ENCODE data around the gene AP1S1.

AP1S1 gene

DNA sequence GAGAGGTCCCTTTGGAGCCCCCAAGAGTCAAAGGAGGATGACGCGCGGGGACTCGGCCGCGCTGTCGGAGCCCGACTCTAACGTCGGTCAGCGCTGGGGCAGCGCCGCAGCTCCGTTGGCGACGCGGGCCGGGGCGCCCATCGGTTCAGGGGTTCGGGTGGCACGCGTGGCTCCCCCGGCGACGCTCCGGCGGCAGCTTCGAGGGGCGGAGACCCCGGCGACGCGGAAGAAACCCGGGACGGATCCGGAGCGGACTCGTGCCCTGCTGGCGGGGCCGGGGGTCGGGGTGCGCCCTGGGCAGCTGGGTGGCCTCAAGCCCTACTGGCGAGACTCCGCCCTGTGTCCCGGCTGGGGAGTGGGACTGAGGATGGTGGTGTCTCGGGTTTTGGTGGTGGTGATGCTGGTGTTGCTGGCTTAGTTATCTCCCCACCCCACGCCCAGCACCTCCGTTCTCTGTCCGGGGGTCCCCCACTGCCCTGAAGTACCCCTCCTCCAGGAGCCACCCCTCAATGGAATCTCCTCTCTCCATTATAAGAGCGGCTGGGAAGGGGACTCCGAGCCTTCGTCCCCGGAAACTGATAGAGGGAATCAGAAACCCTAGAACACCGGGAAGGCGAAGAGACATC lies 26.0 kb downstream of the AP1S1 start, which contains the start of gene NAT16:
Gene NAT16 (minus strand): TSS at position 164 of the 626 bp plus-strand sequence. CDS start 5,486 bp downstream, outside the sequence.
- Histone ChIP-seq H3K9me3 (ENCODE audit: control extremely low read depth in 1 of 5, control insufficient read depth in 4 of 5, insufficient read depth in 2 of 5, low read depth in 1 of 5, low read length in 4 of 5) (no peaks in the 10 kb centered on the region), H3K4me3 (ENCODE audit: control insufficient read depth in 1 of 7, extremely low read depth in 1 of 7, insufficient read depth in 4 of 7, low read depth in 2 of 7, low read length in 6 of 7) (peak within 1 kb of the TSS in 1 of 7 experiments; percentile 36), H3K4me1 (ENCODE audit: control extremely low read depth in 1 of 4, control insufficient read depth in 4 of 4, insufficient read depth in 4 of 4, low read length in 3 of 4) (peaks cover 0 to 13% (median 4%) of the 10 kb centered on the region in 4 experiments), H3K27me3 (replicated peaks in 2 of 5; ENCODE audit: control insufficient read depth in 4 of 5, insufficient read depth in 5 of 5, low read length in 4 of 5) (peaks cover 22 to 82% (median 35%) of the 10 kb centered on the region in 5 experiments), H3K36me3 (ENCODE audit: control insufficient read depth in 4 of 4, insufficient read depth in 4 of 4, low read length in 3 of 4) (no peaks in the 10 kb centered on the region), H3K27ac (ENCODE audit: insufficient read depth in 1 of 2, low read depth in 1 of 2, low read length in 2 of 2, poor library complexity in 1 of 2, severe bottlenecking in 2 of 2) (no peak within 1 kb of the TSS)
- DNase-seq, result peak in 1 of 3 donors; percentile 36
- ChIA-PET CTCF (interaction anchor here (2.1 kb wide), 1 partner anchor 12 kb away, joined by 7 read pairs; no protein-coding TSS in a partner anchor), POLR2A (no interaction called here)
- 3% methylated on average over 40 of the region's 56 CpGs for WGBS (ENCODE audit: insufficient coverage)

GRCh38 chr7:101185258-101185839 lies 31.1 kb downstream of the AP1S1 start:
- Histone ChIP-seq H3K9me3 (ENCODE audit: control extremely low read depth in 1 of 5, control insufficient read depth in 4 of 5, insufficient read depth in 2 of 5, low read depth in 1 of 5, low read length in 4 of 5) (no peaks in the 10 kb centered on the region), H3K27ac (ENCODE audit: insufficient read depth in 1 of 2, low read depth in 1 of 2, low read length in 2 of 2, poor library complexity in 1 of 2, severe bottlenecking in 2 of 2) (no peak overlapping the region), H3K4me3 (ENCODE audit: control insufficient read depth in 1 of 7, extremely low read depth in 1 of 7, insufficient read depth in 4 of 7, low read depth in 2 of 7, low read length in 6 of 7) (no peak overlapping the region), H3K4me1 (ENCODE audit: control extremely low read depth in 1 of 4, control insufficient read depth in 4 of 4, insufficient read depth in 4 of 4, low read length in 3 of 4) (peaks cover 0 to under 1% (median 0%) of the 10 kb centered on the region in 4 experiments), H3K27me3 (replicated peaks in 2 of 5; ENCODE audit: control insufficient read depth in 4 of 5, insufficient read depth in 5 of 5, low read length in 4 of 5) (peaks cover 8 to 34% (median 12%) of the 10 kb centered on the region in 5 experiments), H3K36me3 (ENCODE audit: control insufficient read depth in 4 of 4, insufficient read depth in 4 of 4, low read length in 3 of 4) (no peaks in the 10 kb centered on the region)
- ChIA-PET CTCF (interaction anchor here (0.9 to 3.2 kb wide), 4 partner anchors 8 to 15 kb away, joined by 3 to 19 read pairs (median 4); no protein-coding TSS in a partner anchor), POLR2A (interaction anchor here (0.6 kb wide), 1 partner anchor 8 kb away, joined by 3 read pairs; no protein-coding TSS in a partner anchor)
- 80% methylated on average over 4 of the region's 5 CpGs for WGBS (ENCODE audit: insufficient coverage)
- DNase-seq, result no peak

- DNase-seq, result no peak
- Histone ChIP-seq H3K4me1 (ENCODE audit: control extremely low read depth in 1 of 4, control insufficient read depth in 4 of 4, insufficient read depth in 4 of 4, low read length in 3 of 4) (no peaks in the 10 kb centered on the region), H3K27me3 (replicated peaks in 2 of 5; ENCODE audit: control insufficient read depth in 4 of 5, insufficient read depth in 5 of 5, low read length in 4 of 5) (peaks cover 3 to 25% (median 12%) of the 10 kb centered on the region in 5 experiments), H3K4me3 (ENCODE audit: control insufficient read depth in 1 of 7, extremely low read depth in 1 of 7, insufficient read depth in 4 of 7, low read depth in 2 of 7, low read length in 6 of 7) (no peak overlapping the region), H3K36me3 (ENCODE audit: control insufficient read depth in 4 of 4, insufficient read depth in 4 of 4, low read length in 3 of 4) (no peaks in the 10 kb centered on the region), H3K9me3 (ENCODE audit: control extremely low read depth in 1 of 5, control insufficient read depth in 4 of 5, insufficient read depth in 2 of 5, low read depth in 1 of 5, low read length in 4 of 5) (no peaks in the 10 kb centered on the region), H3K27ac (ENCODE audit: insufficient read depth in 1 of 2, low read depth in 1 of 2, low read length in 2 of 2, poor library complexity in 1 of 2, severe bottlenecking in 2 of 2) (no peak overlapping the region)
- CTCF ChIA-PET, result interaction anchor here (0.6 to 1.1 kb wide), 3 partner anchors 15 to 292 kb away, joined by 3 read pairs; no protein-coding TSS in a partner anchor
- POLR2A ChIA-PET, result no interaction called here
- 89% methylated on average over 4 of the region's 6 CpGs for WGBS (ENCODE audit: insufficient coverage)
These were observed 31.9 kb downstream of the AP1S1 start for GRCh38 chr7:101186194-101186593.

DNA sequence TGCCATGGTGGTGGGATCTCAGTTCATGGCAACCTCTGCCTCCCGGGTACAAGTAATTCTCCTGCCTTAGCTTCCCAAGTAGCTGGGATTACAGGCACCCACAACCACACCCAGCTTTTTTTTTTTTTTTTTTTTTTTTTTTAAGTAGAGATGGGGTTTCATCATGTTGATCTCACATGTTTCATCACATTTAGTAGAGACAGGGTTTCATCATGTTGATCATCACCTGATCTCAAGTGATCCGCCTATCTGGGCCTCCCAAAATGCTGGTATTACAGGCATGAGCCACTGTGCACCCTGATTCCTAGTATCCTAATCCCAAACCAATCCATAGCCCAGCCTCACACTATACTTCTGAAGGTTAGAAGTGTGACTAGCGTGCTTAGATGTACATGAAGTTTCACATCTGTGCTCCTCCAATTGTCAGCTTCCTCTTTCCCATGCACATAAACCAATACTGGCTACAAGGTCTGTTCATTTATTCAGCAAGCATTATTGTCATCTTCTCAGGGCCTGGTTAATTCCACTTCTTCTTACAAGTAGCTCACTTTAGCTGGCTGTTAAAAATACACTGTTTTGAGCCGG lies 32.7 kb downstream of the AP1S1 start:
- Histone ChIP-seq H3K36me3 (ENCODE audit: control insufficient read depth in 4 of 4, insufficient read depth in 4 of 4, low read length in 3 of 4) (no peaks in the 10 kb centered on the region), H3K4me1 (ENCODE audit: control extremely low read depth in 1 of 4, control insufficient read depth in 4 of 4, insufficient read depth in 4 of 4, low read length in 3 of 4) (no peaks in the 10 kb centered on the region), H3K27ac (ENCODE audit: insufficient read depth in 1 of 2, low read depth in 1 of 2, low read length in 2 of 2, poor library complexity in 1 of 2, severe bottlenecking in 2 of 2) (no peak overlapping the region), H3K9me3 (ENCODE audit: control extremely low read depth in 1 of 5, control insufficient read depth in 4 of 5, insufficient read depth in 2 of 5, low read depth in 1 of 5, low read length in 4 of 5) (no peaks in the 10 kb centered on the region), H3K4me3 (ENCODE audit: control insufficient read depth in 1 of 7, extremely low read depth in 1 of 7, insufficient read depth in 4 of 7, low read depth in 2 of 7, low read length in 6 of 7) (no peak overlapping the region), H3K27me3 (replicated peaks in 2 of 5; ENCODE audit: control insufficient read depth in 4 of 5, insufficient read depth in 5 of 5, low read length in 4 of 5) (peaks cover 2 to 19% (median 12%) of the 10 kb centered on the region in 5 experiments)
- 100% methylated on average over 2 of the region's 4 CpGs for WGBS (ENCODE audit: insufficient coverage)
- CTCF ChIA-PET, result interaction anchor here (0.5 to 1.1 kb wide), 5 partner anchors 43 to 292 kb away, joined by 3 to 5 read pairs (median 4); no protein-coding TSS in a partner anchor
- peak in 1 of 3 donors; percentile 49 for DNase-seq
- POLR2A ChIA-PET, result no interaction called here

GRCh38 chr7:101189109-101189508 lies 34.8 kb downstream of the AP1S1 start:
- no peak for DNase-seq
- 92% methylated on average over 6 of the region's 8 CpGs for WGBS (ENCODE audit: insufficient coverage)

DNA sequence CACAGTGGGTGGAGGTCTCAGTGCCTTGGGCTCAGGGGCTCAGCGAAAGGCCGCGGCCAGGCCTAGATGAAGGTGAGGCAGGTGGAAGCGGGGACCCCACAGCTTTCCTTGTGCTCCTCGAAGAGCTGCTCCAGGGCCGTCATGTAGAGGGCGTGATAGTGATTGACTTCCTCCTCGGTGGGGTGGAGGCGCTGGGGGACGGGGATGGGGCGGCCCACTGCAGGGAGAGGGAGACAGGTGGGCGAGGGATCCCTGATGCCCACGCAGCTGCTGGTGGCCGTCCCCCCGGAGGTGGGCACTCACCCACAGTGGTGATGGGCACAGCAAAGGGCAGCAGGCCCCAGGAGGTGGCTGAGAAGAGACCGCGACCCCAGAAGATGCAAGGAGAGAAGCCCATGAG lies 41.6 kb downstream of the AP1S1 start:
- Histone ChIP-seq H3K4me1 (ENCODE audit: control extremely low read depth in 1 of 4, control insufficient read depth in 4 of 4, insufficient read depth in 4 of 4, low read length in 3 of 4) (no peaks in the 10 kb centered on the region), H3K27me3 (replicated peaks in 2 of 5; ENCODE audit: control insufficient read depth in 4 of 5, insufficient read depth in 5 of 5, low read length in 4 of 5) (peaks cover 0 to 25% (median 8%) of the 10 kb centered on the region in 5 experiments), H3K27ac (ENCODE audit: insufficient read depth in 1 of 2, low read depth in 1 of 2, low read length in 2 of 2, poor library complexity in 1 of 2, severe bottlenecking in 2 of 2) (no peak overlapping the region), H3K9me3 (ENCODE audit: control extremely low read depth in 1 of 5, control insufficient read depth in 4 of 5, insufficient read depth in 2 of 5, low read depth in 1 of 5, low read length in 4 of 5) (no peaks in the 10 kb centered on the region), H3K36me3 (ENCODE audit: control insufficient read depth in 4 of 4, insufficient read depth in 4 of 4, low read length in 3 of 4) (no peaks in the 10 kb centered on the region), H3K4me3 (ENCODE audit: control insufficient read depth in 1 of 7, extremely low read depth in 1 of 7, insufficient read depth in 4 of 7, low read depth in 2 of 7, low read length in 6 of 7) (no peak overlapping the region)
- DNase-seq, result no peak
- ChIA-PET CTCF (interaction anchor here (1.0 to 7.8 kb wide), 4 partner anchors 8 to 89 kb away, joined by 3 to 76 read pairs (median 4); no protein-coding TSS in a partner anchor), POLR2A (no interaction called here)
- 91% methylated on average over 15 of the region's 17 CpGs for WGBS (ENCODE audit: insufficient coverage)

More at GRCh38 chr7:101189109-101189508, 34.8 kb downstream of the AP1S1 start:
- no peak overlapping the region for H3K4me3 ChIP-seq (ENCODE audit: control insufficient read depth in 1 of 7, extremely low read depth in 1 of 7, insufficient read depth in 4 of 7, low read depth in 2 of 7, low read length in 6 of 7)
- ChIA-PET CTCF (interaction anchor here (1.3 kb wide), 1 partner anchor 13 kb away, joined by 3 read pairs; no protein-coding TSS in a partner anchor), POLR2A (no interaction called here)
- no peaks in the 10 kb centered on the region for H3K36me3 ChIP-seq (ENCODE audit: control insufficient read depth in 4 of 4, insufficient read depth in 4 of 4, low read length in 3 of 4)
- no peaks in the 10 kb centered on the region for H3K9me3 ChIP-seq (ENCODE audit: control extremely low read depth in 1 of 5, control insufficient read depth in 4 of 5, insufficient read depth in 2 of 5, low read depth in 1 of 5, low read length in 4 of 5)
- no peak overlapping the region for H3K27ac ChIP-seq (ENCODE audit: insufficient read depth in 1 of 2, low read depth in 1 of 2, low read length in 2 of 2, poor library complexity in 1 of 2, severe bottlenecking in 2 of 2)
- peaks cover 0 to 10% (median 4%) of the 10 kb centered on the region in 5 experiments for H3K27me3 ChIP-seq (replicated peaks in 2 of 5; ENCODE audit: control insufficient read depth in 4 of 5, insufficient read depth in 5 of 5, low read length in 4 of 5)
- no peaks in the 10 kb centered on the region for H3K4me1 ChIP-seq (ENCODE audit: control extremely low read depth in 1 of 4, control insufficient read depth in 4 of 4, insufficient read depth in 4 of 4, low read length in 3 of 4)

Measured in common myeloid progenitor, CD34-positive (primary cell).